ENCODE measurements around the gene IFIT5.
A peak's percentile ranks its signal among the peaks of the same experiment; 100 is the strongest.
"Not testable (repeated sequence)": the region's sequence is repeated elsewhere in the genome, so short reads cannot be mapped to it uniquely, and the experiment has no call there.

Gene IFIT5, protein sequence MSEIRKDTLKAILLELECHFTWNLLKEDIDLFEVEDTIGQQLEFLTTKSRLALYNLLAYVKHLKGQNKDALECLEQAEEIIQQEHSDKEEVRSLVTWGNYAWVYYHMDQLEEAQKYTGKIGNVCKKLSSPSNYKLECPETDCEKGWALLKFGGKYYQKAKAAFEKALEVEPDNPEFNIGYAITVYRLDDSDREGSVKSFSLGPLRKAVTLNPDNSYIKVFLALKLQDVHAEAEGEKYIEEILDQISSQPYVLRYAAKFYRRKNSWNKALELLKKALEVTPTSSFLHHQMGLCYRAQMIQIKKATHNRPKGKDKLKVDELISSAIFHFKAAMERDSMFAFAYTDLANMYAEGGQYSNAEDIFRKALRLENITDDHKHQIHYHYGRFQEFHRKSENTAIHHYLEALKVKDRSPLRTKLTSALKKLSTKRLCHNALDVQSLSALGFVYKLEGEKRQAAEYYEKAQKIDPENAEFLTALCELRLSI

DNA sequence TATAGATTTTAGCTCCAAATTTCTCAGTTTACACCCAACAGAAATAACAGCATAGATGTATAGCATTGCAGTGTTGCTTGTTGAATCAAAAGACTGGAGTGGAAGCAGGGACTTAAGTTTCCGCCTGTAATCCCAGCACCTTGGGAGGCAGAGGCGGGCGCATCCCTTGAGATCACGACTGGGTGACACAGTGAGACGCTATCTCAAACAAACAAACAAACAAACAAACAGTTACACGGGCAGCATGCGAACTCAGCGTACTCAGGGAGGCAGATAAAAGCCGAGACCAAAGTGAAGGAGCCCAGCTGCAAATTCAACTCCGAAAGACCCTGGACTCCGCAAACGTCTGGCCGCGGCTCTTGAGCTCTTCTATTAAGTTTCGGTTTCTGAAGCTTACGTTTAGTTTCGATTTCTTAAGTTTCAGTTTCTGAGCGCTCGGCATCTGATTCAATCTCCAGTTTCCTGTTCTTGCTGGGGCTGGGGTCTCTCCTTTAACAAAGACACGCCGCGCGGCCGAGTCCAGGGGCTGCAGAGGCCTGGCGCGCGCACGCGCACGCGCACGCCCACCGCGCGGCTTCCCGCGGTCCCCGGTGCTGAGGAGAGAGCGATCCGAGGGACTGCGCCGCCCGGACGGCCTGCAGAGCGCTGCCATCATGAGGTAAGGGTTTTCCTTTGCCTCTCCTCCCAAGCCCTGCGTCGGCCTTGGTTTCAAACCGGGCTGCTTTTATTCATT, at the start of gene IFIT5:
TSS of gene IFIT5 (plus strand) at position 423 of the 733 bp plus-strand sequence. CDS start at position 654, 231 bp downstream.
- peak; percentile 47 for DNase-seq

DNA sequence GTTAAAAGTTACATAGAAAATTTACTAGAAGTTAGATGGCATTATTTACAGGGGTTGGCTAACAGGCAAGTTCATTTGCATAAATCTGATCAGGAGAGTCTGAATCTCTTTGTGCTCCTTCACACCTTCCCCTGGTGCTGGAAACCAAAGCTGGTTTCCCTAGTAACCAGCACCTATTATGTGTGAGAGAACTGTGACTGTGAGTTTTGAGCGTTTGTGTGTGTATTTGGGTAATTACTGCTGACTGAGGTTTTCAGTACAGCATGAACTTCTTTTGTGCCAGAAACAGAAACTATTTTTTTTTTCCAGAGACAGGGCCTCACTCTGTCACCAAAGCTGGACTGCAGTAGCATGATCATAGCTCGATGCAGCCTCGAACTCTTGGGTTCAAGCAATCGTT, 46.8 kb upstream of the IFIT5 start:
- DNase-seq, result no peak

DNA sequence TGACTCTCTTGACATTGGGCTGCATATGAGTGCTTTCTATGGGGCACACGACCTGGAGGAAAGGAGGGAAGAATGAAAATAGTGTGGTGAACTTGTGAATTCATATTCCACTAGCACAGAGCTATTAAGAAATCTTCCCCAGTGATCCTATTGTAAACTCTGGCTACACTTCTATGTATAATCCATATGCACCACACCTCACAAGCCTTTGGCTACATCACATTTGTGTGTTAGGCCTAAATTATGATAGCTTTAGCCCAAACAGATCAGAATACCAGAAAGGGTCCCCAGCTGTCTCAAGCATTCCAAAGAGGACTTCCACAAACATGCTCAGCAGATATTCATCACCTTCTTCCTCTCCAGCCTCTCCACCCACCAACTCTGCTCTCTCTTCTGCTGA, 46.2 kb upstream of the IFIT5 start:
- no peak for DNase-seq

- DNase-seq, result no peak
Observed at GRCh38 chr10:89369156-89370105, 44.9 kb upstream of the IFIT5 start.

DNA sequence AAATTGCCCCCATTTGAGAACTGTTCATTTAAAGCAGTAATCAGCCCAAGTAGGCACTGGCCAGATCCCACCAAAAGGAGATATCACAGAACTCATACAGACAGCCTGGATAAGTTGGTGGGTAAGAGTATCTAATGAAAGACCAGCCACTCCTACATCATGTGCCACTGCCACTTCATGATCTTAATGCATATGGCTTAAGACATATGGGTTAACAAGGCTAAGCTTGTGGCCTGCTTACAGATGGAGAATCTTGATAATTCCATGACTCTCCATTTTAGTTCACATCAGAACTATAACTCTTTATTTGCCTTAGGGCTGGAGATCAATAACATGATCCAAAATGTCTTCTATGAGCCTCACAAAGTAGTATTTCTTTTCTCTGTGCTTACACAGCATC, 43.3 kb upstream of the IFIT5 start:
- DNase-seq, result no peak

- DNase-seq, result no peak
Observed at GRCh38 chr10:89371987-89372386, 42.4 kb upstream of the IFIT5 start.

GRCh38 chr10:89373916-89374711, 40.3 kb upstream of the IFIT5 start:
- DNase-seq, result peak; percentile 39

GRCh38 chr10:89374713-89375141, 39.6 kb upstream of the IFIT5 start:
- no peak for DNase-seq

- no peak for DNase-seq
Observed at GRCh38 chr10:89377705-89378637, 36.4 kb upstream of the IFIT5 start, which contains the start of gene IFIT1B. Gene IFIT1B, plus strand, starts transcription at chr10:89378056. Its CDS starts 80 bp downstream, at chr10:89378136.

- DNase-seq, result no peak
Observed at GRCh38 chr10:89379103-89379502, 35.3 kb upstream of the IFIT5 start.

- DNase-seq, result no peak
Observed at GRCh38 chr10:89382757-89383156, 31.6 kb upstream of the IFIT5 start.

- DNase-seq, result no peak
Observed at GRCh38 chr10:89384474-89385340, 29.7 kb upstream of the IFIT5 start.

- DNase-seq, result no peak
Observed at GRCh38 chr10:89388806-89389205, 25.6 kb upstream of the IFIT5 start.

GRCh38 chr10:89389254-89389653, 25.1 kb upstream of the IFIT5 start:
- no peak for DNase-seq

- peak; percentile 8 for DNase-seq
Observed at GRCh38 chr10:89390476-89391225, 23.7 kb upstream of the IFIT5 start.

GRCh38 chr10:89391226-89391576, 23.2 kb upstream of the IFIT5 start:
- not testable (repeated sequence) for DNase-seq

DNA sequence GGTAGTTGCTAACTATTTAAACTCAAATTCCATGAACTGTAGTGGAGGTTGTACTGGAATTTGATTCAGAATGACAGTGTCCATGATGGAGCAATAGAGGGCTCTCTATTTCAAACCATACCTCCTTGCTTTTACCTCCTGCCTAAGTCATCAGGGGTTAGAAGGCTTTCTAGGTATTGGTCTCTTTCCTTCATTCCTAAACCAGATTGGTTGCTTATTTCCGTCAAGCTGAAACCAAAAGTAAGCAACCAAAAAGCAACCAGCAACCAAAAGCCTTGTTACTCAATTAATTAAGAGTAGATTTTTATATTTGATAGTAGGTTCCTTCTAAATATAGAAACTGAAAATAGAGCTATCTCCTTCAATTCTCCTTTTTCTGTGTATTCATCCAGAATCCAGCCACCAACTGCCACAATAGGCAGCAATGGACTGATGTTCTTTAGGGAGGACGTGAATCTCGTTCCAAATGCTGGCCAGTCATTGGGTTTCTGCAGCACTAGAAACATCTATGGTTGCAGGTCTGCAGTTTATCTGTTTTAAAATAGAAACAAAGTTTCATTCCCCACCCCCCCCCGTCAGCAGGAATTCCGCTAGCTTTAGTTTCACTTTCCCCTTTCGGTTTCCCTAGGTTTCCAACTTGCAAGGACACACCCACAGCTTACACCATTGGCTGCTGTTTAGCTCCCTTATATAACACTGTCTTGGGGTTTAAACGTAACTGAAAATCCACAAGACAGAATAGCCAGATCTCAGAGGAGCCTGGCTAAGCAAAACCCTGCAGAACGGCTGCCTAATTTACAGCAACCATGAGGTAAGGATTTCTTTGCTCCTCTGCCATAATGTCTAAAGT, 22.2 kb upstream of the IFIT5 start, which contains the start of gene IFIT1:
TSS of gene IFIT1 (plus strand) at position 717 of the 850 bp plus-strand sequence. CDS start at position 807, 90 bp downstream.
- DNase-seq, result peak; percentile 9

- no peak for DNase-seq
Observed at GRCh38 chr10:89392974-89393373, 21.4 kb upstream of the IFIT5 start.

Measured in COR-L47 (cell line).